A549 (cell line): ENCODE results near the gene CHD6.

ENCODE experiments used
- SMC3 ChIP-seq: fragments of >200 bp; sonication (Bioruptor Twin); formaldehyde crosslinking; IDR thresholded peaks from 3 replicates; pipeline ENCODE4 v1.6.1; 2018; ENCODE audit warnings: inconsistent platforms
- USF2 ChIP-seq: fragments of 450-650 bp; IDR thresholded peaks from 2 replicates; pipeline ENCODE4 v1.6.1; 2014; ENCODE audit warnings: antibody characterized with exemption

- TF ChIP-seq USF2 (no peak), SMC3 (no peak)
Observed at GRCh38 chr20:41622584-41622983, 4.4 kb upstream of the CHD6 start.
